ENCODE measurements around the gene APOL2.
"Not testable (repeated sequence)": the region's sequence is repeated elsewhere in the genome, so short reads cannot be mapped to it uniquely, and the experiment has no call there.

GRCh38 chr22:36263216-36263673 lies 23.9 kb upstream of the APOL2 start:
- TF ChIP-seq CTCF, POLR2A (IDR thresholded peaks at IDR 0.05): not testable (repeated sequence)
